ENCODE data around the gene GGT7. TPM values are rescaled to one million over a fixed set of nuclear protein-coding genes. Genes with fewer than 3 reads are reported as not detected.

The GGT7 gene
- total and polyA plus RNA-seq, 5 donors from 2014 or later: 3.9 to 20.9 (median 6.7) TPM

DNA sequence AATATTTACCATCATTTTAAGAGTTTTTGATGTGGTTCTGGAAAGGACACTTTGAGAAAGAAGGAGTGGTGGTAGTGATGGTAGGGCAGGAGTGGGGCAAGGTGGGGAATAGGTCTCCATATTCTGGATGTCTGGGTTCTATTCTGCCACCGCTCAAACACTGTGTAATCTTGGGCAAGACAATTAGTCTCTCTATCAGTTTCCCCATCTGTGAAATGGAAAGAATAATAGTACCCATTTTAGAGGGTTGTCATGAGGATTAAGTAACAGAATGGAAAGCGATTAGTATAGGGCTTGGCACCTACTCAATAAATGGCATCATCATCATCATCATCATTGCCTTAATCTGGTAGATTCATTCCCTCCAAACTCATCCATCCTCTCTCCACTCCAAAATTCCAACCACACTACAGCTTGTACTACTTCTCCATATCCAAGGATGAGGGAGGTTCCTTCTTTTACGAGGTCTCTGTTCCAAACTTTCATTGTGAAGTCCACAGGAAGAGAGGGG is 982 bp upstream of the GGT7 start:
- Histone ChIP-seq H3K4me1 (ENCODE audit: control insufficient read depth, insufficient read depth, low read length, poor library complexity, severe bottlenecking) (peaks cover 43% of the 10 kb centered on the region), H3K9me3 (ENCODE audit: control insufficient read depth in 2 of 2, low read length in 2 of 2) (no peaks in the 10 kb centered on the region), H3K27ac (ENCODE audit: insufficient read depth, low read length, poor library complexity, severe bottlenecking) (no peak overlapping the region), H3K4me3 (ENCODE audit: low read depth, low read length) (peak overlapping the region; percentile 71), H3K27me3 (ENCODE audit: control insufficient read depth, insufficient read depth, low read length) (no peaks in the 10 kb centered on the region), H3K36me3 (ENCODE audit: control insufficient read depth, insufficient read depth, low read length) (no peaks in the 10 kb centered on the region)
- DNase-seq (no peak), ATAC-seq (ENCODE audit: low read depth in 2 of 2) (no peak)
- no peaks in the 10 kb centered on the region for H3K36me3 Mint-ChIP-seq
- H3K4me3 Mint-ChIP-seq: peak overlapping the region; percentile 64 to 93 (median 88)
- peak overlapping the region; percentile 77 to 92 (median 89) for H3K27ac Mint-ChIP-seq
- H3K27me3 Mint-ChIP-seq: no peaks in the 10 kb centered on the region
- no peaks in the 10 kb centered on the region for H3K9me3 Mint-ChIP-seq
- peaks cover 13 to 83% (median 56%) of the 10 kb centered on the region in 4 donors for H3K4me1 Mint-ChIP-seq

DNA sequence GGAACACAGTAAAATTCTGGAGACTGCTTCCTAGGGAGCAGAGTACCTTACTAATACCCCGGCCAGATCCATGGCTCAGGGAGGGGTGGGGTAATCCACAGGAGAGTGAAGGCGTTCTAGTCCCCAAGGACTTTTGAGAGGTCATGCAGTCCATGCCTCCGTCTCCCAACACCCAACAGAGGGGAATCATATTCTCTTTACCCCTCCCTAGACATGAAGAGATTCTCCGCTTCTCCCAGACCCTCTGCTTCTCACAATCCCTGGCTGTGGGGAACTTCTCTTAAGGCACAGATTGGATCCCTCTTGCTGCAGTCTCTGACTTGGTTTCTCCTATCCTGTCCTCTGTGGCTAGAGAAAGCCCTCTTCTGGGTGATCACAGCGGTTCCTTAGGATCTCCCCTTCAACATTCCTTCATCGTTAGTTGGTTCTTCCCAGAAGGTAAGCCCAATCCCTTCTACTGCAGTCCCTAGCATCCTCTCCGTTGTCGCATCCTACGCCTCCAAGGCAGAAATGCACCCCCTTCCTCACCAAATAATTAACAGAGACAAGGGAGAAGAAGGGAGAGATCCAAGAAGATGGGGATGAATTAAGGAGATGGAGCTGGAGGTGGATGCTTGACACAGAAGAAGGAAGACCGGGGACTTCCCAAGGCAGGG is 562 bp downstream of the GGT7 start:
- Mint-ChIP-seq H3K4me1 (peaks cover 9 to 75% (median 52%) of the 10 kb centered on the region in 4 donors), H3K36me3 (no peaks in the 10 kb centered on the region), H3K9me3 (no peaks in the 10 kb centered on the region), H3K27me3 (no peaks in the 10 kb centered on the region), H3K27ac (peak overlapping the region; percentile 60 to 93 (median 92)), H3K4me3 (peak overlapping the region; percentile 86 to 87 (median 86))
- H3K27me3 ChIP-seq (ENCODE audit: control insufficient read depth, insufficient read depth, low read length): no peaks in the 10 kb centered on the region
- DNase-seq: no peak
- H3K27ac ChIP-seq (ENCODE audit: insufficient read depth, low read length, poor library complexity, severe bottlenecking): peak overlapping the region; percentile 60
- ATAC-seq (ENCODE audit: low read depth in 2 of 2): no peak
- peaks cover 42% of the 10 kb centered on the region for H3K4me1 ChIP-seq (ENCODE audit: control insufficient read depth, insufficient read depth, low read length, poor library complexity, severe bottlenecking)
- H3K9me3 ChIP-seq (ENCODE audit: control insufficient read depth in 2 of 2, low read length in 2 of 2): no peaks in the 10 kb centered on the region
- H3K4me3 ChIP-seq (ENCODE audit: low read depth, low read length): peak overlapping the region; percentile 75
- no peaks in the 10 kb centered on the region for H3K36me3 ChIP-seq (ENCODE audit: control insufficient read depth, insufficient read depth, low read length)

DNA sequence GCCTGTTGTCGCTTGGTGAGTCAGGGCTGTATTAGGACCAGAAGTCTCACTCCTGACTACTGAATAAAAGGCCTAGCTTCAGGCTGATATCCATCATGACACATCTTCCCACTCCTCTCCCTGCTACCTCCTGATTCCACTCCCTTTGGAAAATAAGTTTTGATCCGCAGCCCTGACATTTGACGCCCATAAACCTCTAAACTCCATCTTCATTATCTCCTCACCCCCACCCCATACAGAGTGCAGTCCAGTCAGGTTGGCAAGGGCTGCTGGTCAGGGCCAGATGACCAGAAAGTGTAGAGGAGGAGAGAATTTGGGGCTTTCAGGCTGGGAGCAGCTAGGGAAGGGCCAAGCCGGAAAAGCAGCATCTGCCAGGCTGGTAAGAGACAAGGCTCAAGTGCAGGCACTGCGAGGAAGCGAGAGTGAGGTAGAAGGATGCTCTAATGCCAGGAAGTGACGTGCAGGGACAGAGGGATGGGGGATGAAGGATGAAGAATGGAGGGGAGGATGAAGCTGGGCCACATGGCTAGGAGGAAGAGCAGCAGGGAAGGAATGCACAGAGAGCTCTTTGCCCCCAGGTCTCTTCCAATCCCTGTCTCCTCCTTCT is 1.2 kb downstream of the GGT7 start:
- Histone ChIP-seq H3K9me3 (ENCODE audit: control insufficient read depth in 2 of 2, low read length in 2 of 2) (no peaks in the 10 kb centered on the region), H3K4me1 (ENCODE audit: control insufficient read depth, insufficient read depth, low read length, poor library complexity, severe bottlenecking) (peaks cover 35% of the 10 kb centered on the region), H3K27ac (ENCODE audit: insufficient read depth, low read length, poor library complexity, severe bottlenecking) (no peak overlapping the region), H3K4me3 (ENCODE audit: low read depth, low read length) (no peak overlapping the region), H3K36me3 (ENCODE audit: control insufficient read depth, insufficient read depth, low read length) (no peaks in the 10 kb centered on the region), H3K27me3 (ENCODE audit: control insufficient read depth, insufficient read depth, low read length) (no peaks in the 10 kb centered on the region)
- ATAC-seq (ENCODE audit: low read depth in 2 of 2) (no peak), DNase-seq (no peak)
- H3K27me3 Mint-ChIP-seq: no peaks in the 10 kb centered on the region
- H3K9me3 Mint-ChIP-seq: no peaks in the 10 kb centered on the region
- peak overlapping the region; percentile 60 to 93 (median 92) for H3K27ac Mint-ChIP-seq
- H3K4me1 Mint-ChIP-seq: peaks cover 9 to 76% (median 53%) of the 10 kb centered on the region in 4 donors
- peak overlapping the region; percentile 86 to 87 (median 86) for H3K4me3 Mint-ChIP-seq
- H3K36me3 Mint-ChIP-seq: no peaks in the 10 kb centered on the region

DNA sequence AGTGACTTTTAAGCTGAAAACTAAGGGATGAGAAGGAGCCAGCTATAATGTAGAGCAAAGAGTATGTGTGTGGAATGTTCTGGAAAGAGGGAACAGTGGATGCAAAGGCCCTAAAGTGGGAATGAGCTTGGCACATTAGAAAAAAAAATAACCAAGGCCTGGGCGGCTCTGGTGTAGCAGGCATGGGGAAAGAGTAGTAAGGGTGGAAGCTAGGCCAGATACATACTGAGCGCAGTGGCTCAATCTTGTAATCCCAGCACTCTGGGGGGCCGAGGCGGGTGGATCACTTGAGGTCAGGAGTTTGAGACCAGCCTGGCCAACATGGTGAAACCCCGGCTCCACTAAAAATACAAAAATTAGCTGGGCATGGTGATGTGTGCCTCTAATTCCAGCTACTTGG is 8.4 kb downstream of the GGT7 start:
- Histone ChIP-seq H3K4me3 (ENCODE audit: low read depth, low read length) (no peak overlapping the region), H3K4me1 (ENCODE audit: control insufficient read depth, insufficient read depth, low read length, poor library complexity, severe bottlenecking) (no peaks in the 10 kb centered on the region), H3K27me3 (ENCODE audit: control insufficient read depth, insufficient read depth, low read length) (no peaks in the 10 kb centered on the region), H3K9me3 (ENCODE audit: control insufficient read depth in 2 of 2, low read length in 2 of 2) (no peaks in the 10 kb centered on the region), H3K27ac (ENCODE audit: insufficient read depth, low read length, poor library complexity, severe bottlenecking) (no peak overlapping the region), H3K36me3 (ENCODE audit: control insufficient read depth, insufficient read depth, low read length) (peaks cover 3% of the 10 kb centered on the region)
- Mint-ChIP-seq H3K36me3 (peaks cover 24% of the 10 kb centered on the region), H3K9me3 (no peaks in the 10 kb centered on the region), H3K27me3 (no peaks in the 10 kb centered on the region), H3K4me3 (peak overlapping the region in 1 of 4 donors; percentile 42), H3K4me1 (peaks cover 3 to 40% (median 12%) of the 10 kb centered on the region in 4 donors), H3K27ac (no peak overlapping the region)
- ATAC-seq (ENCODE audit: low read depth in 2 of 2) (no peak), DNase-seq (no peak)

DNA sequence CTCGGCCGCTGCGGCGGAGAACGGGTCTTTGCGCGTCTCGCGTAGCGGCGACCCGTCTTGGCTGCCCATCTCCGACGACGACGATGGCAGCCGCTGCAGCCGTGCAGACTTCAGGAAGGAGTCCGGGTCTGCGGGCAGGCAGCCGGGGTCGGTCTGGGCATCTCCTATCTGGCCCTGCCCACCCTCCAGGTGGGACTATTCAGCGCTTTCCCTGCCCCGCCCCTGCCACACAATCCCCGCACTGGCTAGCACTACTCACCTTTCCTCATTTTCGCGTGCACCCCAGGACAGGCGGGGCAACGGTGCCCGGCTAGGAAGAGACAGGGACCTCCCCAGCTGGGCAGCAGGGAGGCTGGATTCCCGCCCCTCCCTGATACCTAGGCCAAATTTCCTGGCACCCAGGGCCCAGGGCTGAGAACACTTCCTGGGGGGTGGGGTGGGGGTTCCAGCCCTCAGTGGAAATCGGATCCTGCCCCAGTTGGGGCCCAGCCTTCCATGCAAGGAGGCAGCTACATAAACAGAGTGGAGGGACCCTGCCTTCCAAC is 9.2 kb downstream of the GGT7 start:
- Mint-ChIP-seq H3K36me3 (peaks cover 24% of the 10 kb centered on the region), H3K4me1 (peaks cover 3 to 39% (median 10%) of the 10 kb centered on the region in 4 donors), H3K27ac (no peak overlapping the region), H3K4me3 (peak overlapping the region in 1 of 4 donors; percentile 42), H3K27me3 (no peaks in the 10 kb centered on the region), H3K9me3 (no peaks in the 10 kb centered on the region)
- Histone ChIP-seq H3K4me3 (ENCODE audit: low read depth, low read length) (no peak overlapping the region), H3K27me3 (ENCODE audit: control insufficient read depth, insufficient read depth, low read length) (no peaks in the 10 kb centered on the region), H3K9me3 (ENCODE audit: control insufficient read depth in 2 of 2, low read length in 2 of 2) (no peaks in the 10 kb centered on the region), H3K27ac (ENCODE audit: insufficient read depth, low read length, poor library complexity, severe bottlenecking) (no peak overlapping the region), H3K36me3 (ENCODE audit: control insufficient read depth, insufficient read depth, low read length) (peaks cover 4% of the 10 kb centered on the region), H3K4me1 (ENCODE audit: control insufficient read depth, insufficient read depth, low read length, poor library complexity, severe bottlenecking) (no peaks in the 10 kb centered on the region)
- DNase-seq: no peak
- ATAC-seq (ENCODE audit: low read depth in 2 of 2): no peak

DNA sequence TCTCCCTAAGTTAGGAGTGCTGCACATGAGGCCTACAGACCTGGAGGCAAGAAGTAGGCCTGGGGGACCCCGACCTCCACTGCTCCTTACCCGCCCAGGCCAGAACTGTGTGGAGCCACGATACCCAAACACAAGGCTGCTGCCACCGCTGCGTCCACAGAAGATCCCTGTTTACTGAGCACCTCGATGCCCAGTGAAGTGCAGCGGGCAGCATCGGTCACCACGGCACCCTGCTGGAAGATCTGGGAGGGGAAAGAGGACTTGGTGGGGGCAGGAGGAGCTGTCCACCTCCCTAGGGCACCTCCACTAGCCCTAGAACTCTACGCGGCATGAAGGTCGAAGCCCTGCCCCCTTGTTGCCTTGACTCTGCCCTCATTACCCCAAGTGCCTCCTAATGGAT is 9.9 kb downstream of the GGT7 start:
- Mint-ChIP-seq H3K27ac (peak overlapping the region in 1 of 3 donors; percentile 36), H3K36me3 (peaks cover 28% of the 10 kb centered on the region), H3K4me1 (peaks cover 3 to 31% (median 9%) of the 10 kb centered on the region in 4 donors), H3K27me3 (no peaks in the 10 kb centered on the region), H3K9me3 (no peaks in the 10 kb centered on the region), H3K4me3 (no peak overlapping the region)
- Histone ChIP-seq H3K9me3 (ENCODE audit: control insufficient read depth in 2 of 2, low read length in 2 of 2) (no peaks in the 10 kb centered on the region), H3K27me3 (ENCODE audit: control insufficient read depth, insufficient read depth, low read length) (no peaks in the 10 kb centered on the region), H3K36me3 (ENCODE audit: control insufficient read depth, insufficient read depth, low read length) (peaks cover 5% of the 10 kb centered on the region), H3K4me3 (ENCODE audit: low read depth, low read length) (no peak overlapping the region), H3K4me1 (ENCODE audit: control insufficient read depth, insufficient read depth, low read length, poor library complexity, severe bottlenecking) (no peaks in the 10 kb centered on the region), H3K27ac (ENCODE audit: insufficient read depth, low read length, poor library complexity, severe bottlenecking) (no peak overlapping the region)
- no peak for ATAC-seq (ENCODE audit: low read depth in 2 of 2)
- DNase-seq: no peak

DNA sequence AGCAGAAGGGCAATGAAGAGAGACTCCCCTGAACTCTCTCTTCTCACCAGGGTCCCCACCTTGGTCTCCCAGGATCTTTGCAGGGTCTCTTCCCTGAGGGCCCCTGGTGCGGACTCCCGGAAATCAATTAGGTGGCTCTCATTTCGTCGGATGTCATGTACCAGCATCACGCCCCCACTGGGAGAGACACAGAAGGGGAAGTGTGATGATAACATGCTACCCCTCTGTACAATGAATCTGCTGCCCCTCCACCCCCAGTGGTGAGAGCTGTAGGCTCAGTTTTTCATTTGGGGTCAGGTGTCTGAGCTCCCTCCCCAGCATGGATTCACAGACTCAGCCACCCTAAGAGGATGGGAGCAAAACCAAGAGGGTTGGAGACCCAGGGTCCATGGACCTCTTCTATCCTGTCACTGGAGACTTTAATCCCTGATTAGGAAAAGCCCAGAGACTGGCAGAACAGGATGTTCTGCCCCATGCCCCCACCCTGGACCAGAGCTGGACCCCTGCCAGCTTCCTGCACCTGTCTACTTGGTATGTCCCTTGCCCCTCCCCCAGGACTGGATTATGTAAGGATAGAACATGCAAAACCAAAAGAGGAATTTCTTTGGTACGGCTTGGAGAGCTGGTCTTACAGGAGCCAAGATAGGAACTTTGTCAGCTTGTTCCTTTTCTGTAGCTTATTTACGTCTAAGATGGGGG is 11.1 kb downstream of the GGT7 start:
- Mint-ChIP-seq H3K4me3 (no peak overlapping the region), H3K27me3 (no peaks in the 10 kb centered on the region), H3K9me3 (no peaks in the 10 kb centered on the region), H3K4me1 (peaks cover 3 to 28% (median 7%) of the 10 kb centered on the region in 4 donors), H3K36me3 (peaks cover 33% of the 10 kb centered on the region), H3K27ac (no peak overlapping the region)
- Histone ChIP-seq H3K36me3 (ENCODE audit: control insufficient read depth, insufficient read depth, low read length) (peaks cover 5% of the 10 kb centered on the region), H3K27ac (ENCODE audit: insufficient read depth, low read length, poor library complexity, severe bottlenecking) (no peak overlapping the region), H3K4me3 (ENCODE audit: low read depth, low read length) (no peak overlapping the region), H3K4me1 (ENCODE audit: control insufficient read depth, insufficient read depth, low read length, poor library complexity, severe bottlenecking) (no peaks in the 10 kb centered on the region), H3K27me3 (ENCODE audit: control insufficient read depth, insufficient read depth, low read length) (no peaks in the 10 kb centered on the region), H3K9me3 (ENCODE audit: control insufficient read depth in 2 of 2, low read length in 2 of 2) (no peaks in the 10 kb centered on the region)
- no peak for ATAC-seq (ENCODE audit: low read depth in 2 of 2)
- DNase-seq: no peak
